NB4 (cell line): ENCODE measurements around the gene AKT1.

Experiments
- CTCF ChIP-seq: IDR thresholded peaks from one replicate; pipeline ENCODE4 v1.5.1; 2012; ENCODE audit warnings: low read depth, low read length
- MAX ChIP-seq: IDR thresholded peaks from 2 replicates; pipeline ENCODE4 v1.6.1; 2011; ENCODE audit warnings: low read depth, low read length
- POLR2A ChIP-seq: IDR thresholded peaks from 2 replicates; pipeline ENCODE4 v1.6.1; 2011; ENCODE audit warnings: mild to moderate bottlenecking; ENCODE audit not compliant: insufficient read length; ENCODE audit errors: extremely low read depth

DNA sequence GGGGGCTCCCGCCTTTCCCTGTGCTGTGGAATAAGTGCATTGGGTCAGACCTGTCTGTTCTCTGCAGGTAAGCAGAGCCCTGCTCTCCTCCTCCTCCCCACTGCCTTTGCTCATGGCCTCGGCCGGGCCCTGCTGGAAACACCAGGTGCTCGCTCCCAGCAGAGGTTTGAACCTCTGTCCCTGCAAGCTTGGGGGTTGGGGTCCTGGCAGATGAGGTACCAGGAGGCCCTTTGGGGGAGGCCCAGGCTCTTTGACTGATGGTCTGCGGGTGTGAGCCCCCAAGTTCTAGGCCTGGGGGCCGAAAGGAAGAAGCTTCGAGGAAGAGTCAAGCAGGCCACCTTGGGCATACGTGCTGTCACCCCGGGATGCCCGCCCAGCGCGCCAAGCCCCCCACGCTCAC is 47.5 kb upstream of the AKT1 start:
- TF ChIP-seq CTCF: no peak
- TF ChIP-seq POLR2A: no peak
- no peak for TF ChIP-seq MAX
